Naive thymus-derived CD4-positive, alpha-beta T cell (primary cell): Measurements from ENCODE around the gene TMEM94. TPM values are rescaled to one million over a fixed set of nuclear protein-coding genes. Genes with fewer than 3 reads are reported as not detected.

Source experiments
- ATAC-seq: fragments of 150-1000 bp; cut with Tn5 transposase; 2 replicates; pipeline ENCODE4 v1.10.0; 2021; ENCODE audit warnings: mild to moderate bottlenecking, moderate library complexity
- CTCF ChIA-PET: fragments of 350-600 bp; sonication (Branson Sonifier 250); formaldehyde crosslinking; loops from one replicate; lab custom pipeline; 2021; ENCODE audit warnings: antibody characterized with exemption; lab: Charles Lee
- POLR2A ChIA-PET: fragments of 350-600 bp; sonication (Branson Sonifier 250); formaldehyde crosslinking; loops from one replicate; lab custom pipeline; 2021; ENCODE audit warnings: antibody characterized with exemption, inconsistent platforms; lab: Charles Lee
- DNase-seq, 9 donors: peaks; one replicate each; pipeline versions ENCODE4 v3.0.0 to v3.0.0-alpha.2; 2020 to 2022; ENCODE audit warnings: mixed read lengths in 1 of 9
- H3K27ac ChIP-seq: one replicate; pipeline ENCODE4 v1.7.0; 2013; ENCODE audit warnings: mild to moderate bottlenecking, low read depth, low read length, moderate library complexity
- H3K27me3 ChIP-seq, 2 donors: one replicate each; pipeline ENCODE4 v1.7.0; 2013; ENCODE audit warnings: low read length in 2 of 2, mild to moderate bottlenecking in 2 of 2, moderate library complexity in 2 of 2; ENCODE audit not compliant: control insufficient read depth in 2 of 2, insufficient read depth in 2 of 2
- H3K36me3 ChIP-seq, 3 experiments: 1 replicate in 2 of 3; 2 replicates in 1 of 3; pipeline ENCODE4 v1.7.0; 2013; ENCODE audit warnings: low read length in 3 of 3, mild to moderate bottlenecking in 3 of 3, moderate library complexity in 1 of 3; ENCODE audit not compliant: insufficient read depth in 3 of 3, control insufficient read depth in 2 of 3
- H3K4me1 ChIP-seq, 2 donors: one replicate each; pipeline ENCODE4 v1.7.0; 2013; ENCODE audit warnings: low read length in 2 of 2, mild to moderate bottlenecking in 2 of 2, moderate library complexity in 1 of 2; ENCODE audit not compliant: control insufficient read depth in 2 of 2, insufficient read depth in 2 of 2
- H3K4me3 ChIP-seq: 2 replicates; pipeline ENCODE4 v1.7.0; 2013; ENCODE audit warnings: mild to moderate bottlenecking, low read length
- H3K9me3 ChIP-seq, 3 experiments: 1 replicate in 2 of 3; 2 replicates in 1 of 3; pipeline ENCODE4 v1.7.0; 2013; ENCODE audit warnings: low read length in 3 of 3; ENCODE audit not compliant: control insufficient read depth in 2 of 3
- H3K27ac Mint-ChIP-seq, 9 donors: one replicate each; pipeline ENCODE4 v1.8.0; 2020 to 2022; ENCODE audit warnings: mixed read lengths in 9 of 9, mild to moderate bottlenecking in 8 of 9, moderate library complexity in 5 of 9, inconsistent platforms in 2 of 9
- H3K27me3 Mint-ChIP-seq, 5 donors: one replicate each; pipeline ENCODE4 v1.8.0; 2021 to 2022; ENCODE audit warnings: mixed read lengths in 5 of 5, mild to moderate bottlenecking in 1 of 5
- H3K36me3 Mint-ChIP-seq, 5 donors: one replicate each; pipeline ENCODE4 v1.8.0; 2020 to 2022; ENCODE audit warnings: mixed read lengths in 5 of 5, mild to moderate bottlenecking in 3 of 5, inconsistent platforms in 1 of 5
- H3K4me1 Mint-ChIP-seq, 7 donors: one replicate each; pipeline ENCODE4 v1.8.0; 2020 to 2022; ENCODE audit warnings: mixed read lengths in 7 of 7, mild to moderate bottlenecking in 3 of 7, inconsistent platforms in 1 of 7
- H3K4me3 Mint-ChIP-seq, 10 donors: one replicate each; pipeline ENCODE4 v1.8.0; 2020 to 2022; ENCODE audit warnings: mild to moderate bottlenecking in 10 of 10, mixed read lengths in 10 of 10, moderate library complexity in 6 of 10, inconsistent platforms in 2 of 10
- H3K9me3 Mint-ChIP-seq, 11 donors: one replicate each; pipeline ENCODE4 v1.8.0; 2020 to 2022; ENCODE audit warnings: mixed read lengths in 11 of 11, mild to moderate bottlenecking in 4 of 11, inconsistent platforms in 1 of 11, moderate library complexity in 1 of 11
- intact Hi-C, 2 donors: fragments of 100-400 bp; cut with micrococcal nuclease; formaldehyde crosslinking; loops; one replicate each; pipeline ENCODE4 v1.15.1; 2023
- polyA plus RNA-seq, 2 donors: library from polyadenylated mRNA; unstranded; fragments of 300-500 nt; fragmentation: Illumina TruSeq; gene quantifications; one replicate each; pipeline ENCODE4 v1.2.3, GENCODE V29; 2021
- total RNA-seq, 6 experiments: library from RNA in 5 of 6; stranded (reverse) in 5 of 6; gene quantifications; 1 replicate in 5 of 6; 2 replicates in 1 of 6; pipeline ENCODE4 v1.2.3 and lab custom pipeline; 2021 to 2026

The TMEM94 gene
- total and polyA plus RNA-seq, 7 experiments from 2014 or later, result 11.7 to 97.2 (median 77.1) TPM

- DNase-seq (no peak), ATAC-seq (no peak)
- Histone ChIP-seq H3K27me3 (no peaks in the 10 kb centered on the region), H3K4me3 (no peak overlapping the region), H3K4me1 (peaks cover 3 to 13% of the 10 kb centered on the region in 2 donors), H3K27ac (no peak overlapping the region), H3K9me3 (no peaks in the 10 kb centered on the region), H3K36me3 (no peaks in the 10 kb centered on the region)
- H3K27me3 Mint-ChIP-seq, result peaks cover 0 to 38% (median 5%) of the 10 kb centered on the region in 5 donors
- POLR2A ChIA-PET, result interaction anchor here (0.6 kb wide), 2 partner anchors 45 to 94 kb away, joined by 3 to 4 read pairs; no protein-coding TSS in a partner anchor
- CTCF ChIA-PET, result interaction anchor here (0.6 to 1.7 kb wide), 3 partner anchors 69 to 301 kb away, joined by 3 to 5 read pairs (median 4); no protein-coding TSS in a partner anchor
- peaks cover 14 to 29% (median 23%) of the 10 kb centered on the region in 7 donors for H3K4me1 Mint-ChIP-seq
- H3K27ac Mint-ChIP-seq, result peak overlapping the region in 1 of 9 donors; percentile 42
- no peaks in the 10 kb centered on the region for H3K36me3 Mint-ChIP-seq
- H3K4me3 Mint-ChIP-seq, result no peak overlapping the region
- intact Hi-C loops, result loop anchor here in 1 of 2 donors (5.0 kb wide), 1 partner anchor 302 kb away; no protein-coding TSS in a partner anchor
- H3K9me3 Mint-ChIP-seq, result peaks cover 0 to 5% (median 0%) of the 10 kb centered on the region in 11 donors
These were observed 41.9 kb upstream of the TMEM94 start for GRCh38 chr17:75414488-75414887.

GRCh38 chr17:75416006-75416405 is 40.4 kb upstream of the TMEM94 start:
- ATAC-seq (no peak), DNase-seq (no peak)
- Mint-ChIP-seq H3K27ac (no peak overlapping the region), H3K27me3 (peaks cover 0 to 38% (median 5%) of the 10 kb centered on the region in 5 donors), H3K36me3 (no peaks in the 10 kb centered on the region), H3K4me1 (peaks cover 14 to 25% (median 18%) of the 10 kb centered on the region in 7 donors), H3K9me3 (peaks cover 0 to 5% (median 0%) of the 10 kb centered on the region in 11 donors), H3K4me3 (no peak overlapping the region)
- no peaks in the 10 kb centered on the region for H3K9me3 ChIP-seq
- H3K27me3 ChIP-seq, result no peaks in the 10 kb centered on the region
- no peaks in the 10 kb centered on the region for H3K36me3 ChIP-seq
- CTCF ChIA-PET, result interaction anchor here (0.7 kb wide), 2 partner anchors 187 to 212 kb away, joined by 3 to 5 read pairs; no protein-coding TSS in a partner anchor
- intact Hi-C loops, result no loop called here
- H3K4me1 ChIP-seq, result peaks cover 3 to 13% of the 10 kb centered on the region in 2 donors
- no peak overlapping the region for H3K27ac ChIP-seq
- POLR2A ChIA-PET, result interaction anchor here (0.7 kb wide), 1 partner anchor 360 kb away, joined by 3 read pairs; no protein-coding TSS in a partner anchor
- no peak overlapping the region for H3K4me3 ChIP-seq

GRCh38 chr17:75417054-75417580 is 39.3 kb upstream of the TMEM94 start:
- Histone ChIP-seq H3K27me3 (no peaks in the 10 kb centered on the region), H3K36me3 (no peaks in the 10 kb centered on the region), H3K27ac (no peak overlapping the region), H3K4me3 (no peak overlapping the region), H3K9me3 (no peaks in the 10 kb centered on the region), H3K4me1 (peaks cover 3 to 4% of the 10 kb centered on the region in 2 donors)
- CTCF ChIA-PET, result interaction anchor here (0.9 kb wide), 1 partner anchor 94 kb away, joined by 8 read pairs; no protein-coding TSS in a partner anchor
- POLR2A ChIA-PET, result no interaction called here
- H3K4me3 Mint-ChIP-seq, result no peak overlapping the region
- intact Hi-C loops, result no loop called here
- peaks cover 4 to 16% (median 9%) of the 10 kb centered on the region in 7 donors for H3K4me1 Mint-ChIP-seq
- H3K9me3 Mint-ChIP-seq, result peaks cover 0 to 4% (median 0%) of the 10 kb centered on the region in 11 donors
- no peak for DNase-seq
- ATAC-seq, result no peak
- no peaks in the 10 kb centered on the region for H3K36me3 Mint-ChIP-seq
- H3K27ac Mint-ChIP-seq, result no peak overlapping the region
- H3K27me3 Mint-ChIP-seq, result peaks cover 0 to 38% (median 5%) of the 10 kb centered on the region in 5 donors

- H3K4me3 Mint-ChIP-seq, result no peak overlapping the region
- ChIA-PET POLR2A (interaction anchor here (1.0 kb wide), 1 partner anchor 357 kb away, joined by 7 read pairs; no protein-coding TSS in a partner anchor), CTCF (interaction anchor here (0.6 to 0.7 kb wide), 2 partner anchors 10 to 25 kb away, joined by 3 to 4 read pairs; no protein-coding TSS in a partner anchor)
- peaks cover 0 to 33% (median 5%) of the 10 kb centered on the region in 5 donors for H3K27me3 Mint-ChIP-seq
- H3K4me1 Mint-ChIP-seq, result peaks cover 0 to 4% (median 0%) of the 10 kb centered on the region in 7 donors
- Histone ChIP-seq H3K27ac (no peak overlapping the region), H3K9me3 (no peaks in the 10 kb centered on the region), H3K27me3 (no peaks in the 10 kb centered on the region), H3K36me3 (no peaks in the 10 kb centered on the region), H3K4me1 (no peaks in the 10 kb centered on the region), H3K4me3 (no peak overlapping the region)
- intact Hi-C loops, result no loop called here
- no peak overlapping the region for H3K27ac Mint-ChIP-seq
- no peak for DNase-seq
- no peaks in the 10 kb centered on the region for H3K36me3 Mint-ChIP-seq
- no peak for ATAC-seq
- H3K9me3 Mint-ChIP-seq, result peaks cover 0 to 4% (median 0%) of the 10 kb centered on the region in 11 donors
These were observed 37.9 kb upstream of the TMEM94 start for GRCh38 chr17:75418531-75418930.

GRCh38 chr17:75428543-75429469 is 27.6 kb upstream of the TMEM94 start:
- H3K27ac ChIP-seq, result no peak overlapping the region
- no peaks in the 10 kb centered on the region for H3K36me3 ChIP-seq
- no peak overlapping the region for H3K4me3 ChIP-seq
- H3K36me3 Mint-ChIP-seq, result no peaks in the 10 kb centered on the region
- H3K9me3 ChIP-seq, result no peaks in the 10 kb centered on the region
- H3K4me3 Mint-ChIP-seq, result no peak overlapping the region
- peak; percentile 54 for ATAC-seq
- H3K27me3 Mint-ChIP-seq, result peaks cover 0 to 27% (median 4%) of the 10 kb centered on the region in 5 donors
- CTCF ChIA-PET, result interaction anchor here (0.5 to 2.0 kb wide), 7 partner anchors 10 to 325 kb away, joined by 3 to 4 read pairs (median 3); no protein-coding TSS in a partner anchor
- intact Hi-C loops, result no loop called here
- no peaks in the 10 kb centered on the region for H3K27me3 ChIP-seq
- H3K9me3 Mint-ChIP-seq, result no peaks in the 10 kb centered on the region
- no peak for DNase-seq
- POLR2A ChIA-PET, result interaction anchor here (0.6 kb wide), 2 partner anchors 60 to 319 kb away, joined by 3 to 4 read pairs; no protein-coding TSS in a partner anchor
- H3K4me1 ChIP-seq, result no peaks in the 10 kb centered on the region
- peaks cover 4 to 12% (median 9%) of the 10 kb centered on the region in 7 donors for H3K4me1 Mint-ChIP-seq
- H3K27ac Mint-ChIP-seq, result no peak overlapping the region
